Parathyroid adenoma (tissue), 2 donors: Measurements from ENCODE around the gene MCOLN3.

Experiments
- H2AFZ ChIP-seq: fragments of 300-600 bp; sonication (generic); one replicate; pipeline ENCODE4 v1.7.0; 2017; ENCODE audit warnings: antibody characterized with exemption, mild to moderate bottlenecking
- H3K27ac ChIP-seq: fragments of 300-600 bp; sonication (generic); one replicate; pipeline ENCODE4 v1.7.0; 2017
- H3K27me3 ChIP-seq: fragments of 300-600 bp; sonication (generic); one replicate; pipeline ENCODE4 v1.7.0; 2017; ENCODE audit warnings: low read length; ENCODE audit not compliant: control insufficient read depth, insufficient read depth
- H3K36me3 ChIP-seq: fragments of 300-600 bp; sonication (generic); one replicate; pipeline ENCODE4 v1.7.0; 2017; ENCODE audit warnings: low read length; ENCODE audit not compliant: control insufficient read depth, insufficient read depth
- H3K4me1 ChIP-seq: fragments of 300-600 bp; sonication (generic); one replicate; pipeline ENCODE4 v1.7.0; 2017; ENCODE audit warnings: control low read depth
- H3K4me2 ChIP-seq: fragments of 300-600 bp; sonication (generic); one replicate; pipeline ENCODE4 v1.7.0; 2017; ENCODE audit warnings: low read length
- H3K4me3 ChIP-seq: fragments of 300-600 bp; sonication (generic); one replicate; pipeline ENCODE4 v1.7.0; 2017; ENCODE audit warnings: low read depth, low read length
- H3K79me2 ChIP-seq: fragments of 300-600 bp; sonication (generic); one replicate; pipeline ENCODE4 v1.7.0; 2017; ENCODE audit warnings: control low read depth
- H3K9ac ChIP-seq: fragments of 300-600 bp; sonication (generic); one replicate; pipeline ENCODE4 v1.7.0; 2017; ENCODE audit warnings: mild to moderate bottlenecking
- H3K9me3 ChIP-seq: fragments of 300-600 bp; sonication (generic); one replicate; pipeline ENCODE4 v1.7.0; 2017; ENCODE audit warnings: low read length; ENCODE audit not compliant: control insufficient read depth
- CTCF ChIP-seq: fragments of 300-600 bp; sonication (generic); IDR thresholded peaks from one replicate; pipeline ENCODE4 v1.7.0; 2017; ENCODE audit warnings: antibody characterized with exemption, mild to moderate bottlenecking
- donor health status: primary hyperparathyroidism.

MCOLN3 gene

GRCh38 chr1:84972377-84972987 is 75.8 kb downstream of the MCOLN3 start:
- no peak for TF ChIP-seq CTCF
- no peak overlapping the region for H3K27ac ChIP-seq

GRCh38 chr1:84971957-84972356 is 76.3 kb downstream of the MCOLN3 start:
- Histone ChIP-seq H2AFZ (no peak overlapping the region), H3K9ac (no peak overlapping the region), H3K27ac (no peak overlapping the region)

More at GRCh38 chr1:84972377-84972987, 75.8 kb downstream of the MCOLN3 start:
- Histone ChIP-seq H2AFZ (no peak overlapping the region), H3K9ac (no peak overlapping the region), H3K36me3 (no peaks in the 10 kb centered on the region), H3K79me2 (no peaks in the 10 kb centered on the region), H3K9me3 (no peaks in the 10 kb centered on the region), H3K4me3 (no peak overlapping the region), H3K27me3 (no peaks in the 10 kb centered on the region), H3K4me1 (no peaks in the 10 kb centered on the region), H3K4me2 (peak overlapping the region; percentile 5)

GRCh38 chr1:84969489-84970250 is 78.6 kb downstream of the MCOLN3 start:
- TF ChIP-seq CTCF = no peak
- Histone ChIP-seq H3K9ac (no peak overlapping the region), H3K4me1 (no peaks in the 10 kb centered on the region), H3K36me3 (no peaks in the 10 kb centered on the region), H2AFZ (no peak overlapping the region), H3K9me3 (no peaks in the 10 kb centered on the region), H3K4me3 (no peak overlapping the region), H3K27me3 (no peaks in the 10 kb centered on the region), H3K4me2 (no peak overlapping the region), H3K79me2 (no peaks in the 10 kb centered on the region), H3K27ac (no peak overlapping the region)

More at GRCh38 chr1:84971957-84972356, 76.3 kb downstream of the MCOLN3 start:
- no peaks in the 10 kb centered on the region for H3K9me3 ChIP-seq
- no peaks in the 10 kb centered on the region for H3K27me3 ChIP-seq
- H3K4me3 ChIP-seq = no peak overlapping the region
- TF ChIP-seq CTCF = no peak
- H3K36me3 ChIP-seq = no peaks in the 10 kb centered on the region
- H3K4me1 ChIP-seq = no peaks in the 10 kb centered on the region
- H3K79me2 ChIP-seq = no peaks in the 10 kb centered on the region
- no peak overlapping the region for H3K4me2 ChIP-seq

GRCh38 chr1:84968865-84969264 is 79.4 kb downstream of the MCOLN3 start:
- Histone ChIP-seq H3K27ac (no peak overlapping the region), H3K4me3 (no peak overlapping the region), H3K79me2 (no peaks in the 10 kb centered on the region), H2AFZ (no peak overlapping the region), H3K4me2 (no peak overlapping the region), H3K27me3 (no peaks in the 10 kb centered on the region), H3K9me3 (no peaks in the 10 kb centered on the region), H3K36me3 (no peaks in the 10 kb centered on the region), H3K4me1 (no peaks in the 10 kb centered on the region), H3K9ac (no peak overlapping the region)
- no peak for TF ChIP-seq CTCF

GRCh38 chr1:84968101-84968500 is 80.2 kb downstream of the MCOLN3 start:
- no peak overlapping the region for H3K4me3 ChIP-seq
- no peaks in the 10 kb centered on the region for H3K36me3 ChIP-seq
- H3K9me3 ChIP-seq = no peaks in the 10 kb centered on the region
- no peaks in the 10 kb centered on the region for H3K79me2 ChIP-seq
- H3K4me1 ChIP-seq = no peaks in the 10 kb centered on the region
- H3K27me3 ChIP-seq = no peaks in the 10 kb centered on the region
- H3K9ac ChIP-seq = no peak overlapping the region
- no peak overlapping the region for H3K4me2 ChIP-seq
- no peak overlapping the region for H3K27ac ChIP-seq
- no peak overlapping the region for H2AFZ ChIP-seq
- no peak for TF ChIP-seq CTCF
